Fibroblast of lung (primary cell): ENCODE data around the gene GRHPR.
"Not testable (repeated sequence)": the region's sequence is repeated elsewhere in the genome, so short reads cannot be mapped to it uniquely, and the experiment has no call there.

Experiments used
- CTCF ChIP-seq, 2 donors: IDR thresholded peaks in 1 of 2; conservative IDR thresholded peaks in 1 of 2; 1 replicate in 1 of 2; 2 replicates in 1 of 2; pipeline ENCODE4 v1.5.1; 2011 to 2012; ENCODE audit warnings: low read length in 2 of 2, control low read depth in 1 of 2, inconsistent platforms in 1 of 2, low read depth in 1 of 2, mild to moderate bottlenecking in 1 of 2
- EZH2 ChIP-seq: IDR thresholded peaks from 2 replicates; pipeline ENCODE4 v1.5.1; 2012; ENCODE audit warnings: low read length, control low read depth, mild to moderate bottlenecking; ENCODE audit errors: missing control alignments

- TF ChIP-seq CTCF (conservative IDR thresholded peaks at IDR 0.05 in 1 of 2, IDR thresholded peaks at IDR 0.05 in 1 of 2; ENCODE audit: low read depth in 1 of 2, low read length in 2 of 2); EZH2: not testable (repeated sequence)
Measured at GRCh38 chr9:37477443-37477842, 54.9 kb downstream of the GRHPR start.
